H1 (cell line): ENCODE results near the gene LRCH1. TPM values are rescaled to one million over a fixed set of nuclear protein-coding genes. Genes with fewer than 3 reads are reported as not detected.

Experiments used
- CTCF ChIA-PET: fragments of 300-600 bp; sonication (Branson Sonifier 250); formaldehyde crosslinking; loops from one replicate; lab custom pipeline; 2021; ENCODE audit not compliant: partially characterized antibody; lab: Charles Lee
- POLR2A ChIA-PET: fragments of 300-600 bp; sonication (Branson Sonifier 250); formaldehyde crosslinking; loops from one replicate; lab custom pipeline; 2021; ENCODE audit warnings: inconsistent platforms; ENCODE audit not compliant: partially characterized antibody; lab: Charles Lee
- DNase-seq, 2 experiments: peaks; one replicate each; pipeline versions ENCODE4 v3.0.0 to v3.0.0-alpha.2; 2010 to 2022; ENCODE audit warnings: low spot score in 2 of 2, low read depth in 1 of 2, mixed read lengths in 1 of 2
- FAIRE-seq: peaks from 2 replicates; lab custom pipeline; 2011; peaks lifted over from hg19 to GRCh38; lab: Jason Lieb, UNC
- H2AFZ ChIP-seq: 2 replicates; pipeline ENCODE4 v1.8.1; 2012; ENCODE audit warnings: low read length, inconsistent platforms
- H2AK5ac ChIP-seq: 2 replicates; pipeline ENCODE4 v1.6.1; 2013; ENCODE audit warnings: low read depth, low read length
- H2BK120ac ChIP-seq: replicated peaks from 2 replicates; pipeline ENCODE3; 2013; ENCODE audit warnings: low read depth, low read length, inconsistent platforms
- H2BK12ac ChIP-seq: 2 replicates; pipeline ENCODE4 v1.6.1; 2013; ENCODE audit warnings: low read depth, low read length
- H2BK15ac ChIP-seq: 2 replicates; pipeline ENCODE4 v1.6.1; 2013; ENCODE audit warnings: low read length
- H2BK20ac ChIP-seq: 2 replicates; pipeline ENCODE4 v1.6.1; 2013; ENCODE audit warnings: low read length
- H2BK5ac ChIP-seq: 2 replicates; pipeline ENCODE4 v1.6.1; 2013; ENCODE audit warnings: low read depth, low read length
- H3K14ac ChIP-seq: 2 replicates; pipeline ENCODE4 v1.6.1; 2013; ENCODE audit warnings: inconsistent platforms; ENCODE audit not compliant: insufficient read length
- H3K18ac ChIP-seq: 2 replicates; pipeline ENCODE4 v1.6.1; 2013; ENCODE audit warnings: low read length; ENCODE audit errors: extremely low read depth
- H3K23ac ChIP-seq: 2 replicates; pipeline ENCODE4 v1.6.1; 2013; ENCODE audit warnings: inconsistent platforms; ENCODE audit not compliant: insufficient read length
- H3K23me2 ChIP-seq: 2 replicates; pipeline ENCODE4 v1.6.1; 2013; ENCODE audit warnings: low read depth, low read length
- H3K27ac ChIP-seq: 2 replicates; pipeline ENCODE4 v1.6.1; 2011; ENCODE audit warnings: low read depth, low read length, inconsistent platforms
- H3K27me3 ChIP-seq, 4 experiments: replicated peaks in 1 of 4; 1 replicate in 1 of 4; 2 replicates in 3 of 4; pipeline versions ENCODE4 v1.6.1 to v1.8.1; 2011 to 2013; ENCODE audit warnings: low read length in 3 of 4, mild to moderate bottlenecking in 3 of 4, inconsistent platforms in 2 of 4, mixed read lengths in 2 of 4, moderate library complexity in 1 of 4; ENCODE audit not compliant: control insufficient read depth in 3 of 4, insufficient read depth in 3 of 4; ENCODE audit errors: extremely low read depth in 1 of 4
- H3K36me3 ChIP-seq, 4 experiments: 2 replicates each; pipeline versions ENCODE4 v1.6.1 to v1.8.1; 2011 to 2013; ENCODE audit warnings: mild to moderate bottlenecking in 4 of 4, low read length in 3 of 4, moderate library complexity in 2 of 4, control low read depth in 1 of 4, inconsistent platforms in 1 of 4; ENCODE audit not compliant: insufficient read depth in 4 of 4, control insufficient read depth in 2 of 4
- H3K4ac ChIP-seq: replicated peaks from 2 replicates; pipeline ENCODE3; 2013; ENCODE audit warnings: low read length, low read depth, mixed read lengths, inconsistent platforms; ENCODE audit not compliant: insufficient read length
- H3K4me1 ChIP-seq, 4 experiments: replicated peaks in 1 of 4; 1 replicate in 1 of 4; 2 replicates in 3 of 4; pipeline versions ENCODE4 v1.6.1 to v1.8.1; 2011 to 2013; ENCODE audit warnings: low read length in 3 of 4, inconsistent platforms in 2 of 4, mixed read lengths in 1 of 4; ENCODE audit not compliant: insufficient read depth in 4 of 4, control insufficient read depth in 3 of 4
- H3K4me2 ChIP-seq, 2 experiments: 2 replicates each; pipeline versions ENCODE4 v1.6.1 to v1.8.1; 2011 to 2013; ENCODE audit warnings: low read depth in 2 of 2, low read length in 2 of 2, control low read depth in 1 of 2, inconsistent platforms in 1 of 2, mild to moderate bottlenecking in 1 of 2; ENCODE audit not compliant: insufficient read depth in 1 of 2
- H3K4me3 ChIP-seq, 4 experiments: fragments of 200-600, 300-600 bp in 1 of 4; sonication (generic), shearing (Covaris generic), sonication (Bioruptor Twin) in 1 of 4; 2 replicates each; pipeline versions ENCODE4 v1.5.1 to v1.8.1; 2011 to 2016; ENCODE audit warnings: low read length in 4 of 4, low read depth in 3 of 4, control low read depth in 2 of 4, inconsistent platforms in 2 of 4, mild to moderate bottlenecking in 2 of 4, mixed read lengths in 1 of 4, moderate library complexity in 1 of 4; ENCODE audit not compliant: insufficient read depth in 2 of 4; ENCODE audit errors: extremely low read depth in 1 of 4
- H3K56ac ChIP-seq: replicated peaks from 2 replicates; pipeline ENCODE3; 2013; ENCODE audit warnings: low read depth, mild to moderate bottlenecking, mixed read lengths, low read length, inconsistent platforms; ENCODE audit not compliant: insufficient read length
- H3K79me1 ChIP-seq: 2 replicates; pipeline ENCODE4 v1.6.1; 2013; ENCODE audit warnings: low read depth, low read length, control low read depth
- H3K79me2 ChIP-seq, 2 experiments: 2 replicates each; pipeline versions ENCODE4 v1.6.1 to v1.8.1; 2012 to 2013; ENCODE audit warnings: low read length in 2 of 2, mild to moderate bottlenecking in 2 of 2, inconsistent platforms in 1 of 2; ENCODE audit not compliant: insufficient read depth in 2 of 2, control insufficient read depth in 1 of 2
- H3K9ac ChIP-seq, 4 experiments: replicated peaks in 1 of 4; 1 replicate in 1 of 4; 2 replicates in 3 of 4; pipeline versions ENCODE4 v1.6.1 to v1.8.1; 2011 to 2013; ENCODE audit warnings: low read depth in 3 of 4, low read length in 3 of 4, control low read depth in 2 of 4, mild to moderate bottlenecking in 2 of 4, moderate library complexity in 2 of 4, inconsistent platforms in 1 of 4; ENCODE audit errors: extremely low read depth in 1 of 4
- H3K9me3 ChIP-seq, 2 experiments: 2 replicates each; pipeline versions ENCODE4 v1.6.1 to v1.8.1; 2012 to 2013; ENCODE audit warnings: mild to moderate bottlenecking in 2 of 2, moderate library complexity in 2 of 2, control low read depth in 1 of 2, inconsistent platforms in 1 of 2, low read depth in 1 of 2, low read length in 1 of 2, mixed read lengths in 1 of 2; ENCODE audit not compliant: insufficient read depth in 2 of 2
- H4K20me1 ChIP-seq, 2 experiments: replicated peaks in 1 of 2; 2 replicates each; pipeline versions ENCODE3 to v1.8.1; 2011 to 2013; ENCODE audit warnings: inconsistent platforms in 2 of 2, low read length in 2 of 2, mild to moderate bottlenecking in 1 of 2; ENCODE audit not compliant: insufficient read depth in 2 of 2, control insufficient read depth in 1 of 2
- H4K5ac ChIP-seq: 2 replicates; pipeline ENCODE4 v1.6.1; 2013; ENCODE audit warnings: low read length, low read depth, mixed read lengths, inconsistent platforms; ENCODE audit not compliant: insufficient read length
- H4K8ac ChIP-seq: 2 replicates; pipeline ENCODE4 v1.8.0; 2013; ENCODE audit warnings: mild to moderate bottlenecking, moderate library complexity, low read length, inconsistent platforms; ENCODE audit not compliant: insufficient read depth; ENCODE audit errors: extremely low read depth
- H4K91ac ChIP-seq: replicated peaks from 2 replicates; pipeline ENCODE3; 2013; ENCODE audit warnings: low read length, mixed read lengths, inconsistent platforms; ENCODE audit not compliant: insufficient read length
- CTBP2 ChIP-seq: IDR thresholded peaks from 2 replicates; pipeline ENCODE4 v1.7.0; 2011; ENCODE audit warnings: borderline replicate concordance, mild to moderate bottlenecking, moderate library complexity, mixed read lengths, low read length; ENCODE audit not compliant: insufficient read depth, insufficient read length
- JUN ChIP-seq: IDR thresholded peaks from 2 replicates; pipeline ENCODE4 v1.6.1; 2011; ENCODE audit warnings: low read depth, mild to moderate bottlenecking, improper control_type of control experiment, low read length
- NANOG ChIP-seq: IDR thresholded peaks from 2 replicates; pipeline ENCODE4 v1.6.1; 2011; ENCODE audit warnings: low read length, low read depth, mild to moderate bottlenecking, inconsistent platforms; ENCODE audit not compliant: insufficient read depth, poor library complexity, severe bottlenecking
- POU5F1 ChIP-seq: IDR thresholded peaks from 2 replicates; pipeline ENCODE4 v1.6.1; 2011; ENCODE audit warnings: low read depth, mild to moderate bottlenecking, low read length, moderate library complexity
- RBBP5 ChIP-seq: IDR thresholded peaks from 2 replicates; pipeline ENCODE4 v1.7.1; 2012; ENCODE audit warnings: low read depth, mild to moderate bottlenecking, inconsistent platforms, low read length, moderate library complexity, borderline replicate concordance
- SUZ12 ChIP-seq: fragments of 200-600 bp; sonication (generic); IDR thresholded peaks from 2 replicates; pipeline ENCODE4 v1.6.1; 2012; ENCODE audit warnings: mild to moderate bottlenecking, inconsistent platforms, low read length, moderate library complexity, mixed read lengths
- USF2 ChIP-seq: IDR thresholded peaks from 2 replicates; pipeline ENCODE4 v1.6.1; 2011; ENCODE audit warnings: low read length, improper control_type of control experiment
- WGBS, 2 experiments: shearing (Covaris generic) in 1 of 2; methylation state at CpG; one replicate each; pipeline versions ENCODE4 v1.1.6 to v1.1.7; 2013 to 2015; ENCODE audit warnings: low lambda C conversion rate in 2 of 2, mixed read lengths in 2 of 2, inconsistent platforms in 1 of 2, low coverage in 1 of 2, missing lambda C conversion rate in 1 of 2; ENCODE audit not compliant: insufficient replicate concordance in 2 of 2, insufficient coverage in 1 of 2, insufficient read length in 1 of 2; ENCODE audit errors: extremely low coverage in 1 of 2, missing lambda C conversion rate in 1 of 2; 5-methylcytosine and 5-hydroxymethylcytosine counted together
- polyA plus RNA-seq, 7 experiments: library from polyadenylated mRNA; depleted of rRNA in 3 of 7; stranded (reverse) in 5 of 7; unstranded in 2 of 7; fragments of >200 nt in 5 of 7; fragments of 200-250 nt in 2 of 7; gene quantifications; 1 replicate in 5 of 7; 2 replicates in 1 of 7; 4 replicates in 1 of 7; pipeline versions ENCODE4 v1.2.1 to v1.2.3, GENCODE V29; 2011 to 2013; ENCODE audit warnings: missing spikeins in 2 of 7, mixed read lengths in 2 of 7
- total RNA-seq: library from RNA; stranded (reverse); fragmentation: NEBNext Ultra II Directional; extraction: Animal tissue kit (Norgen Biotek cat#: 25700); gene quantifications from 2 replicates; pipeline ENCODE4 v1.2.1, GENCODE V29; 2021
- TF ChIP-seq, protein P1 (sequence below), 3 experiments: IDR thresholded peaks; 1 replicate in 2 of 3; 2 replicates in 1 of 3; pipeline versions ENCODE4 v1.5.1 to v1.6.1; 2011; ENCODE audit warnings: low read length in 3 of 3, mild to moderate bottlenecking in 3 of 3, inconsistent platforms in 2 of 3, low read depth in 1 of 3, moderate library complexity in 1 of 3; ENCODE audit not compliant: insufficient read depth in 1 of 3; ENCODE audit errors: control extremely low read depth in 1 of 3

LRCH1 gene
- total and polyA plus RNA-seq, 2 of the 8 experiments (the other 6 are each of a cell fraction or from before 2014, with no cell fraction given): 3.0 to 10.1 TPM

- H3K23me2 ChIP-seq: peaks cover 13% of the 10 kb centered on the region
- no peak overlapping the region for H2AFZ ChIP-seq
- peaks cover 2% of the 10 kb centered on the region for H3K79me1 ChIP-seq
- H2BK15ac ChIP-seq: no peak overlapping the region
- H4K5ac ChIP-seq: no peak overlapping the region
- DNase-seq: no peak
- H4K20me1 ChIP-seq: peaks cover 0 to 5% of the 10 kb centered on the region in 2 experiments
- H3K27me3 ChIP-seq: peaks cover 0 to 22% (median 7%) of the 10 kb centered on the region in 4 experiments; a peak in 4 of 7 replicates
- no peak overlapping the region for H4K91ac ChIP-seq
- H3K4me1 ChIP-seq: peaks cover 0 to 14% (median 2%) of the 10 kb centered on the region in 4 experiments; a peak in 4 of 7 replicates
- peak overlapping the region; percentile 71 to 94 (median 86); a peak in 7 of 8 replicates for H3K4me3 ChIP-seq
- FAIRE-seq: no peak
- H3K56ac ChIP-seq: no peak overlapping the region
- no peaks in the 10 kb centered on the region for H3K9me3 ChIP-seq
- no peak overlapping the region; the same call in 1 of the 2 replicates for H3K18ac ChIP-seq
- no peak overlapping the region for H2BK20ac ChIP-seq
- POLR2A ChIA-PET: interaction anchor here (1.1 to 1.4 kb wide), 2 partner anchors 33 to 112 kb away, joined by 3 read pairs; no protein-coding TSS in a partner anchor
- H2BK12ac ChIP-seq: no peak overlapping the region
- peak overlapping the region; percentile 69 to 96 for H3K4me2 ChIP-seq
- H2BK120ac ChIP-seq: no peak overlapping the region
- CTCF ChIA-PET: interaction anchor here (0.7 to 1.8 kb wide), 7 partner anchors 11 to 164 kb away, joined by 3 to 6 read pairs (median 4); no protein-coding TSS in a partner anchor
- H4K8ac ChIP-seq: no peak overlapping the region
- H3K14ac ChIP-seq: no peak overlapping the region
- no peak overlapping the region for H3K27ac ChIP-seq
- H2BK5ac ChIP-seq: no peak overlapping the region
- H3K4ac ChIP-seq: no peak overlapping the region
- WGBS, 2 experiments: 85% methylated on average over 2 of the region's 2 CpGs; no CpG with 5 or more reads in 1 of the 2 experiments
- H3K36me3 ChIP-seq: no peaks in the 10 kb centered on the region
- no peak overlapping the region for H2AK5ac ChIP-seq
- no peak overlapping the region for H3K23ac ChIP-seq
- no peak overlapping the region for H3K9ac ChIP-seq
- H3K79me2 ChIP-seq: peaks cover 0 to 53% of the 10 kb centered on the region in 2 experiments; a peak in 3 of 4 replicates
- no peak for TF ChIP-seq JUN
- TF ChIP-seq CTBP2: no peak
- TF ChIP-seq SUZ12: no peak
- TF ChIP-seq RBBP5: no peak
- TF ChIP-seq, protein P1, sequence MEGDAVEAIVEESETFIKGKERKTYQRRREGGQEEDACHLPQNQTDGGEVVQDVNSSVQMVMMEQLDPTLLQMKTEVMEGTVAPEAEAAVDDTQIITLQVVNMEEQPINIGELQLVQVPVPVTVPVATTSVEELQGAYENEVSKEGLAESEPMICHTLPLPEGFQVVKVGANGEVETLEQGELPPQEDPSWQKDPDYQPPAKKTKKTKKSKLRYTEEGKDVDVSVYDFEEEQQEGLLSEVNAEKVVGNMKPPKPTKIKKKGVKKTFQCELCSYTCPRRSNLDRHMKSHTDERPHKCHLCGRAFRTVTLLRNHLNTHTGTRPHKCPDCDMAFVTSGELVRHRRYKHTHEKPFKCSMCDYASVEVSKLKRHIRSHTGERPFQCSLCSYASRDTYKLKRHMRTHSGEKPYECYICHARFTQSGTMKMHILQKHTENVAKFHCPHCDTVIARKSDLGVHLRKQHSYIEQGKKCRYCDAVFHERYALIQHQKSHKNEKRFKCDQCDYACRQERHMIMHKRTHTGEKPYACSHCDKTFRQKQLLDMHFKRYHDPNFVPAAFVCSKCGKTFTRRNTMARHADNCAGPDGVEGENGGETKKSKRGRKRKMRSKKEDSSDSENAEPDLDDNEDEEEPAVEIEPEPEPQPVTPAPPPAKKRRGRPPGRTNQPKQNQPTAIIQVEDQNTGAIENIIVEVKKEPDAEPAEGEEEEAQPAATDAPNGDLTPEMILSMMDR (IDR thresholded peaks at IDR 0.05; ENCODE audit: control extremely low read depth in 1 of 3, insufficient read depth in 1 of 3, low read depth in 1 of 3, low read length in 3 of 3): no peak
- no peak for TF ChIP-seq NANOG
- TF ChIP-seq USF2: no peak
- no peak for TF ChIP-seq POU5F1
Observed at GRCh38 chr13:46554951-46555350, 2.0 kb downstream of the LRCH1 start.
